ENCODE measurements around the gene NOC4L. TPM values are rescaled to one million over a fixed set of nuclear protein-coding genes. Genes with fewer than 3 reads are reported as not detected.

The NOC4L gene
- total RNA-seq, 1 experiment from 2014 or later: 29.8 TPM

GRCh38 chr12:132186857-132187620 lies 42.8 kb downstream of the NOC4L start:
- no TSS peak for BruUV-seq (replicated peaks)
- ATAC-seq (no peak), DNase-seq (ENCODE audit: low read depth, low spot score) (no peak)
- intact Hi-C loops (cut with micrococcal nuclease; ENCODE audit: unreplicated experiment): no loop called here
- H3K27me3 ChIP-seq (ENCODE audit: control insufficient read depth, insufficient read depth, low read length): peaks cover 9% of the 10 kb centered on the region
- peaks cover 6% of the 10 kb centered on the region for H3K4me1 ChIP-seq (ENCODE audit: control insufficient read depth, insufficient read depth, low read length)
- H3K9me3 ChIP-seq (ENCODE audit: control insufficient read depth, insufficient read depth, low read depth, low read length): no peaks in the 10 kb centered on the region
- in situ Hi-C loops (cut with HindIII; ENCODE audit: low pct_unique_long_range_greater_than_20kb, low sequenced_read_pairs): no loop called here
- no peak for TF ChIP-seq REST (IDR thresholded peaks at IDR 0.05; ENCODE audit: insufficient read depth in 1 of 2, low read depth in 2 of 2, low read length in 1 of 2)
- no peak for TF ChIP-seq POLR2AphosphoS5 (IDR thresholded peaks at IDR 0.05; ENCODE audit: low read depth, low read length)
- TF ChIP-seq TCF7L2 (IDR thresholded peaks at IDR 0.05; ENCODE audit: low read depth, low read length): no peak
- no peak for TF ChIP-seq SIN3A (IDR thresholded peaks at IDR 0.05; ENCODE audit: borderline replicate concordance, insufficient read depth, low read depth, low read length)
- TF ChIP-seq CTCF (IDR thresholded peaks at IDR 0.05): no peak
- CTCF ChIA-PET: no interaction called here
- no peak overlapping the region for H3K27ac ChIP-seq (ENCODE audit: low read length)
- POLR2A ChIA-PET: no interaction called here
- no peak overlapping the region for H3K4me3 ChIP-seq (ENCODE audit: low read depth in 2 of 2, low read length in 2 of 2)
- H3K36me3 ChIP-seq (ENCODE audit: control insufficient read depth, insufficient read depth, low read length): no peaks in the 10 kb centered on the region

GRCh38 chr12:132187646-132188450 lies 43.6 kb downstream of the NOC4L start:
- CTCF ChIA-PET: no interaction called here

More at GRCh38 chr12:132187646-132188450, 43.6 kb downstream of the NOC4L start:
- Histone ChIP-seq H3K36me3 (ENCODE audit: control insufficient read depth, insufficient read depth, low read length) (no peaks in the 10 kb centered on the region), H3K4me1 (ENCODE audit: control insufficient read depth, insufficient read depth, low read length) (peaks cover 6% of the 10 kb centered on the region), H3K4me3 (ENCODE audit: low read depth in 2 of 2, low read length in 2 of 2) (no peak overlapping the region), H3K27ac (ENCODE audit: low read length) (no peak overlapping the region), H3K9me3 (ENCODE audit: control insufficient read depth, insufficient read depth, low read depth, low read length) (no peaks in the 10 kb centered on the region), H3K27me3 (ENCODE audit: control insufficient read depth, insufficient read depth, low read length) (peaks cover 9% of the 10 kb centered on the region)
- TF ChIP-seq REST (IDR thresholded peaks at IDR 0.05; ENCODE audit: insufficient read depth in 1 of 2, low read depth in 2 of 2, low read length in 1 of 2): no peak
- no peak for TF ChIP-seq CTCF (IDR thresholded peaks at IDR 0.05)
- TF ChIP-seq POLR2AphosphoS5 (IDR thresholded peaks at IDR 0.05; ENCODE audit: low read depth, low read length): no peak
- TF ChIP-seq SIN3A (IDR thresholded peaks at IDR 0.05; ENCODE audit: borderline replicate concordance, insufficient read depth, low read depth, low read length): no peak
- TF ChIP-seq TCF7L2 (IDR thresholded peaks at IDR 0.05; ENCODE audit: low read depth, low read length): no peak
- in situ Hi-C loops (cut with HindIII; ENCODE audit: low pct_unique_long_range_greater_than_20kb, low sequenced_read_pairs): no loop called here
- ATAC-seq: no peak
- POLR2A ChIA-PET: no interaction called here
- intact Hi-C loops (cut with micrococcal nuclease; ENCODE audit: unreplicated experiment): no loop called here
- no TSS peak for BruUV-seq (replicated peaks)
- DNase-seq (ENCODE audit: low read depth, low spot score): no peak
